GM19395 (cell line): ENCODE results near the gene FBLN7.

Source experiments
- ATAC-seq: cut with Tn5 transposase; IDR thresholded peaks from one replicate; pipeline ENCODE4 v1.9.1; 2021; ENCODE audit warnings: mild to moderate bottlenecking, moderate library complexity; ENCODE audit not compliant: unreplicated experiment

The FBLN7 gene

GRCh38 chr2:112155331-112156151 is 17.4 kb downstream of the FBLN7 start:
- ATAC-seq = no peak

- ATAC-seq = no peak
Observed at GRCh38 chr2:112156152-112156986, 18.2 kb downstream of the FBLN7 start.

DNA sequence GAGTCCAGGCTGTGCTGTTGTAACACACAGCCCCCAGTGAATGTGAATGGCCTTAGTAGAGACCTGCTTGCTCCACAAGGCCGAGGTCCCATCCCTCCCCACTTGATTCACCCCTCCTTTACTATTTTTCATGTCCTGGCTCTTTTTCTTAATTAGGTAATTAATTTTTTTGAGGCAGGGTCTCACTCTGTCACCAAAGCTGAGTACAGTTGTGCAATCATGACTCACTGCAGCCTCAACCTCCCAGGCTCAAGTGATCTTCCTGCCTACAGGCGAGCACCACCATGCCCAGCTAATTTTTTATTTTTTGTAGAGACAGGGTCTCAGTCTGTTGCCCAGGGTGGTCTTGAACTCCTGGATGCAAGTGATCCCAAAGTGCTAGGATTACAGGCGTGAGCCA is 19.3 kb downstream of the FBLN7 start:
- ATAC-seq = no peak

- ATAC-seq = no peak
Observed at GRCh38 chr2:112159454-112159921, 21.3 kb downstream of the FBLN7 start.

DNA sequence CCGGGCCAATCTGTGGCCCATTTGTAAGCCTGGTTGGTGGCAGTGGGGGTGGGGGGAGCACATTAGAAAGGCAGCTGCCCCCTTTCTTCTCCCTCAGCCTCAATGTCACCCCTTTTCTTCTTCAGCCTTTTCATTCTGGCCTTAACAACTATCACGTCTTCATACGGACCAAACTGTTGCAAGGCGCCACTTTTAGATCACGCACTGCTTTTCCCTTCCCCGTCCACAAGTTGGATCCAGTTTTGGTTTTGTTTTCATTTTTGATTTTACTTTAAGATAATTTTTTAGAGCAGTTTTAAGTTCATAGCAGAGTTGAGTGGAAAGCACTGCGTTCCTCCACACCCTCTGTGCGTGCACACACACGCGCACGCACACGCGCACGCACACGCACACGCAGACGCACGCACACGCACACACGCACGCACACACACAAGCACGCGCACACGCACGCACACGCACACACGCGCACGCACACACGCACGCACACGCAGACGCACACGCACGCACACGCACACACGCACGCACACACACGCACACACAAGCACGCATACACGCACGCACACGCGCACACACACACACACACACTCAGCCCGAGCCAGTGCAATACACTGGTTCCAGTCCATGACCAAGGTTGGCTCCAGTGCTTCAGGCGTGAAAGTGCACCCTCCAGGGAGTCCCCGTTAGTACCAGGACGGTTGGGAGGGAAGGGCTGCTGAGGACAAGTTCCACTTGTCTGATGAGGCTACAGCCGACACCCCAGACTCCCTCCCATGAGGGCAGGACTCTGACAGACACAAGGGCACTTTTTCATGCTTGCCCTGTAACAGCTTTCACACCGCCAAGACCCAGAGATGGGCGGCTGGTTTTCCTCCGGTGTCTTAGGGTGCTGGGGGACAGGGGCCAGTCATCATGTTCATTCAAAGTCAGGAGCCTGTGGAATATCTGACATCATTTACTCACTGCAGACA is 22.4 kb downstream of the FBLN7 start:
- ATAC-seq = no peak

DNA sequence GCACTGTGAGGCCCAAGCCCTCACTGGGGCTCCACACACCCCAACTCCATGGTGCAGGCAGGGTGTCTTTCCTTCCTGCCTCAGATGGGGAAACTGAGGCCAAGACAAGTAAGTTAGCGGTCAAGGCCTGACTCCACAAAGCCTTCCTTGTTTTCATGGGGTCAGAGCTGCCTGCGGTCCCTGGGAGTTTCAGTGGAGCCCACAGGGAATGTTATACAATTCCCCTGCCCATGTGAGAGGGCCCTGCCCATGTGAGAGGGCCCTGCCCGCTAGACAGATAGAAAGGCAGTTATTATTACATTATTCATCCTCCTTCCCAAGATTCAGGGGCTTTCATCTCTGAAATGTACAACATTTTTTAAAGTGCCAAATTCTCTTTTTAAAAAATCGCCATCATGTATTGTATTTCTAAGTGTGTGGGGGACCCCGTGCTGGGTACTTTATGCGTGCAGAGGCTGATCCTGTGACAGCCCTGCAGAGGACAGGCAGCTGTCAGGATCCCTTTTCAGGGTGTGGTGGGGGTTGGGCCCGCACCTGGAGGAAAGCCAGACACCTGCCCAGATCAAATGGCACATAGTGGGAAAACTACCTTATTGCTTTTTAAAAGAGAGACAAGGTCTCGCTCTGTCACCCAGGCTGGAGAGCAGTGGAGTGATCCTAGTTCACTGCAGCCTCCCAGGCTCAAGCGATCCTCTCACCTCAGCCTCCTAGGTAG is 23.4 kb downstream of the FBLN7 start:
- ATAC-seq = no peak

- ATAC-seq = no peak
Observed at GRCh38 chr2:112162341-112162740, 24.2 kb downstream of the FBLN7 start.

- ATAC-seq = no peak
Observed at GRCh38 chr2:112162956-112163355, 24.8 kb downstream of the FBLN7 start.

GRCh38 chr2:112163541-112163981 is 25.4 kb downstream of the FBLN7 start:
- no peak for ATAC-seq

- ATAC-seq = no peak
Observed at GRCh38 chr2:112164876-112165275, 26.7 kb downstream of the FBLN7 start.

DNA sequence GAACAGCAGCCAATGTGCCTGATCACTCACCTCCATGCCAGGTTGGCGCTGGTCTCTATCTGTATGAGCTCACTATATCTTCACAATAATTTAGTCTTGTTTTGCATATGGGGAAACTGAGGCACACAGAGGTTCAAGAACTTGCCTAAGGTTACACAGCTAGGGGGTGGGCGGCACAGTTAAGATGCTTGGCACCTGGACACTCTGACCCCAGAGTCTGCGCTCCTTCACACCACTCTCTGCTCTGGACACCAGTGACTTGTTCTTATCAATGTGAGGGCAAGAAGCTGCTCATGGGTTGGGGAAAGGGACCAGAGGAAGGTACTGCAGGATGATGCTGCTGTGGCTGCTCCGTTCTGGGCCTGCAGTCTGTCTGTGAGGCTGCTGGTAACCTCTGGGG is 27.1 kb downstream of the FBLN7 start:
- no peak for ATAC-seq

DNA sequence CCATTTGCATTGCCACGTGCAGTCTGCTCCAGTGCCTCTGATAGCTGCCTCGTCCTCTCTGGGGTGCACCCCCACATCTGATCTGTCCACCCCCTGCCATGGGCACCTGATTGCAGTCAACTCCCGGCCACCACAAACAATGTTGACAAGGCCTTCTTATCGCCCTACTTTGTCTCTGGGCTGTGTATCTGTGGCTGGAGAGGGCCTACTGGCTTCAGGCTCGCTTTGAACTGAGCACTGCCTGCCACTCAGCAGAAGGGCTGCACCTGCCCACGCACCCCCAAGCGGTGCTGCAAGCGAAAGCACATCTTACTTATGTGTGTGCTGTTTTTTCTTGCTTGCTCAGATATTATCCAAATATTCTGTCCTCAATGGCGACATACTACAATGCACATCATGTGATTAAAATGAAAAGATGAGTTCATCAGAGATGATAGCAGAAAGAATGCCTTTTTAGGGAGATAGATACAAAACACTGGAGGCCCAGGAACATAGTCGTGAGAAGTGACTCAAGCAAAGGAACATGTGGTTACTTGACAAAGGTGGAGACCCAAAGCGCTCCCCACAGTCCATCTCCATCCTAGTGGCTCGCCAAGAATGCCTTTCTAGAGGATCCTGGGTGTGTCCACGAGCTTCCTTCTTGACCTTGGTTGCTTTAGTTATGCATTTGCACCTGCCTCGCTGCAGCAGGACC is 28.8 kb downstream of the FBLN7 start:
- no peak for ATAC-seq

- no peak for ATAC-seq
Observed at GRCh38 chr2:112168422-112169124, 30.4 kb downstream of the FBLN7 start.

DNA sequence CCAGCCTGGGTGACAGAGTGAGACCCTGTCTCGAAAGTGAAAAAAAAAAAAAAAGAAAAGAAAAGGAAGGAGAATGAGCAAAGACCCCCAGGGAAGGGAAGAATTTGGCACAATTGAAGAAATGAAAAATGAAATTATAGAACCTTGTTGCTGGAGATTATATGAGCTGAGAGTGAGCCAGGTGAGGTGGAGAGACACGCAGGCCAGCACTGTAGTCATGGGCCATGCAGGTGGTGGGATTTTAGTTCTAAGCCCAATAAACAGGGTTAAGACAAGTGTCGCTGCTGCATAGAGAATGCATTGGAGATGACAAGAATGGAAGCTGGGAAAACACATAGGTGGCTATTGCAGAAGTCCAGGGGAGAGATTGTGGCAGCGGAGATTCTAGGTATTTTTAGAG is 32.3 kb downstream of the FBLN7 start:
- ATAC-seq = no peak

GRCh38 chr2:112173646-112174319 is 35.6 kb downstream of the FBLN7 start:
- no peak for ATAC-seq

GRCh38 chr2:112174383-112174782 is 36.2 kb downstream of the FBLN7 start:
- no peak for ATAC-seq

DNA sequence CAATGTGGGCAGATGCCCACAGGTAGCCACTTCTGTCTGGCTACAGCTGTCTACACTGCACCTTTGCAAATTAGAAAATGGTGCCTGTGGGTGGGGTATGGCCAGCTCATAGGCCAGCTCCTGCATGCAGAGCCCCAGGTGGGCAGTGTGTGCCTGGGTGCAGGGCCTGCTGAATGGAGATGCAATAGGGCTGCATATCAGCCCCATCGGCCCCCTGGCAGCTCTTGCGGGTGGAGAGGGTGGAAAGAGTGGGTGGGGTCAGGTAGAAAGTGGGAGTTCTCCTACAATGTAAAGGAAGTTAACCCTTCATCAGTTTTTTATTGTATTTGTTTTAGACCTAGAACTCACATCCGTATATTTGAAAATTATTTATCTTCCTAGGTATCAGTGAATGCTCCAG is 37.1 kb downstream of the FBLN7 start:
- ATAC-seq = no peak

GRCh38 chr2:112175958-112176573 is 37.9 kb downstream of the FBLN7 start:
- ATAC-seq = no peak
